ENCODE measurements around the gene COL1A2. TPM values are rescaled to one million over a fixed set of nuclear protein-coding genes. Genes with fewer than 3 reads are reported as not detected.
A peak's percentile ranks its signal among the peaks of the same experiment; 100 is the strongest.

Gene COL1A2
- total RNA-seq, 1 donor from 2014 or later, result 169 TPM

GRCh38 chr7:94396596-94396995 lies 1.9 kb downstream of the COL1A2 start:
- Mint-ChIP-seq H3K36me3 (ENCODE audit: low read depth, unreplicated experiment) (no peaks in the 10 kb centered on the region), H3K27me3 (ENCODE audit: unreplicated experiment) (peaks cover 10% of the 10 kb centered on the region), H3K4me3 (ENCODE audit: unreplicated experiment) (peak overlapping the region; percentile 57), H3K27ac (ENCODE audit: unreplicated experiment) (no peak overlapping the region), H3K4me1 (ENCODE audit: unreplicated experiment) (peaks cover 9% of the 10 kb centered on the region), H3K9me3 (ENCODE audit: unreplicated experiment) (no peaks in the 10 kb centered on the region)
- TF ChIP-seq, protein P1, sequence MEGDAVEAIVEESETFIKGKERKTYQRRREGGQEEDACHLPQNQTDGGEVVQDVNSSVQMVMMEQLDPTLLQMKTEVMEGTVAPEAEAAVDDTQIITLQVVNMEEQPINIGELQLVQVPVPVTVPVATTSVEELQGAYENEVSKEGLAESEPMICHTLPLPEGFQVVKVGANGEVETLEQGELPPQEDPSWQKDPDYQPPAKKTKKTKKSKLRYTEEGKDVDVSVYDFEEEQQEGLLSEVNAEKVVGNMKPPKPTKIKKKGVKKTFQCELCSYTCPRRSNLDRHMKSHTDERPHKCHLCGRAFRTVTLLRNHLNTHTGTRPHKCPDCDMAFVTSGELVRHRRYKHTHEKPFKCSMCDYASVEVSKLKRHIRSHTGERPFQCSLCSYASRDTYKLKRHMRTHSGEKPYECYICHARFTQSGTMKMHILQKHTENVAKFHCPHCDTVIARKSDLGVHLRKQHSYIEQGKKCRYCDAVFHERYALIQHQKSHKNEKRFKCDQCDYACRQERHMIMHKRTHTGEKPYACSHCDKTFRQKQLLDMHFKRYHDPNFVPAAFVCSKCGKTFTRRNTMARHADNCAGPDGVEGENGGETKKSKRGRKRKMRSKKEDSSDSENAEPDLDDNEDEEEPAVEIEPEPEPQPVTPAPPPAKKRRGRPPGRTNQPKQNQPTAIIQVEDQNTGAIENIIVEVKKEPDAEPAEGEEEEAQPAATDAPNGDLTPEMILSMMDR (IDR thresholded peaks at IDR 0.05; ENCODE audit: unreplicated experiment), result no peak
- no peak for DNase-seq (ENCODE audit: low spot score)

DNA sequence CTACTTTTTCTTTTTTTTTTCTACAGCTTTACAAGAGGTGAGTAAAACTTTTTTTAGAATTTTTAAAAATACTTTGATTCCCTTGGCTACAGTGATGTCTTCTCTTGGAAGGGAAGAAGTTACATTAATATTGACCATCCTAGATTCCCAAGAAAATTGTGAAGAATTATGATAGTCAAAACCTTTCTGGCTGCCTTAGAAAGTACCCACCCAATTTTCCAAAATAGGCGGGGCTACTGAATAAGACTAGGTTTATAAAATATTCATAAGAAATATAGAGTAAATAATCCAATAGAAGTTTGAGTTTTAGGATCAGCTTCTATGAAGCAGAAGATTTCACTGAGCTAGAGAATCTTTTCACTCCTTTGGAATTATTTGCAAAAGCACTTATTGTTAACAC lies 3.0 kb downstream of the COL1A2 start:
- Mint-ChIP-seq H3K36me3 (ENCODE audit: low read depth, unreplicated experiment) (no peaks in the 10 kb centered on the region), H3K4me1 (ENCODE audit: unreplicated experiment) (peaks cover 9% of the 10 kb centered on the region), H3K27me3 (ENCODE audit: unreplicated experiment) (peaks cover 10% of the 10 kb centered on the region), H3K9me3 (ENCODE audit: unreplicated experiment) (no peaks in the 10 kb centered on the region), H3K4me3 (ENCODE audit: unreplicated experiment) (no peak overlapping the region), H3K27ac (ENCODE audit: unreplicated experiment) (no peak overlapping the region)
- DNase-seq (ENCODE audit: low spot score), result no peak
- TF ChIP-seq, protein P1 (IDR thresholded peaks at IDR 0.05; ENCODE audit: unreplicated experiment), result no peak

- H3K36me3 Mint-ChIP-seq (ENCODE audit: low read depth, unreplicated experiment), result no peaks in the 10 kb centered on the region
- no peak for DNase-seq (ENCODE audit: low spot score)
- H3K27me3 Mint-ChIP-seq (ENCODE audit: unreplicated experiment), result peaks cover 4% of the 10 kb centered on the region
- H3K9me3 Mint-ChIP-seq (ENCODE audit: unreplicated experiment), result no peaks in the 10 kb centered on the region
- no peak overlapping the region for H3K27ac Mint-ChIP-seq (ENCODE audit: unreplicated experiment)
- H3K4me1 Mint-ChIP-seq (ENCODE audit: unreplicated experiment), result peaks cover 4% of the 10 kb centered on the region
- no peak overlapping the region for H3K4me3 Mint-ChIP-seq (ENCODE audit: unreplicated experiment)
- TF ChIP-seq, protein P1 (IDR thresholded peaks at IDR 0.05; ENCODE audit: unreplicated experiment), result no peak
Measured at GRCh38 chr7:94398841-94399240, 4.1 kb downstream of the COL1A2 start.

GRCh38 chr7:94400022-94400421 lies 5.3 kb downstream of the COL1A2 start:
- no peaks in the 10 kb centered on the region for H3K36me3 Mint-ChIP-seq (ENCODE audit: low read depth, unreplicated experiment)
- DNase-seq (ENCODE audit: low spot score), result no peak
- H3K4me3 Mint-ChIP-seq (ENCODE audit: unreplicated experiment), result no peak overlapping the region
- TF ChIP-seq, protein P1 (IDR thresholded peaks at IDR 0.05; ENCODE audit: unreplicated experiment), result no peak
- peaks cover 1% of the 10 kb centered on the region for H3K27me3 Mint-ChIP-seq (ENCODE audit: unreplicated experiment)
- peaks cover under 1% of the 10 kb centered on the region for H3K4me1 Mint-ChIP-seq (ENCODE audit: unreplicated experiment)
- no peaks in the 10 kb centered on the region for H3K9me3 Mint-ChIP-seq (ENCODE audit: unreplicated experiment)
- H3K27ac Mint-ChIP-seq (ENCODE audit: unreplicated experiment), result no peak overlapping the region

DNA sequence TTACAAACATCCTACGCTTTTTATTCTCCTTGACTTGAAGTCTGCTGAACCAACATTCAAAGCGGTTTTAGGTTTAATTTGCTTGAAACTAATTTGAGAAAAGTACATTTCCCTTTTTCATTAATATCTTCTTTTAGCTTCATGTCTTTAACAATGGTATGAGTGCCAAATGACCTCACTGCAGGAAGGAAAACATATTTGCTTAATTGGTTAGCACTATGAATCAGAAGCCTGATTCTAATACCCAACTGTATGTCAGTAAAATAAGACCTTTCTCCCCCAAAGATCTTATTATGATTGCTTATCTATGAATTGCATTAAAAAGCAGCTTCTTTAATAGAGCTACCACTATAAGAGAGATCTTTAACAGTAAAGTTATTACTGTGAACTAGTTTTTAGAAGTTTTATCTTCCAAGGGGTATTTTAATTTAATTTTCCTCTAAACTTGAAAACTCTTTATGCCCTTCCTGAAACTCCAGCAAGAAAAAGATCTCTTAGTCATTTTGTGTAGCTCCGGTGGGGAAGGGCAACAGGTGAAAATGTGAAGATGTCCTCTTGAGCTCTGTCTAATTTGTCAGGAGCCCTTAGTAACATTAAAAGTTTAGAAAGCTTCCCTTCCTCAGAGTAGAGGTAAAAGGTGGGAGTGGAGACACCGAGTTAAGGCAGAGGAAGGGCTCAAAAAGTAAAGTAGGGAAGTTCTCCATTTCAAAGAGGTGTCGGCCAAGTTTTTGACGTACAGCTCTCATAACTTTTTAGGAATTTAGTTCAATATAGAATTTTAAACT lies 6.1 kb downstream of the COL1A2 start:
- Mint-ChIP-seq H3K27me3 (ENCODE audit: unreplicated experiment) (no peaks in the 10 kb centered on the region), H3K36me3 (ENCODE audit: low read depth, unreplicated experiment) (no peaks in the 10 kb centered on the region), H3K4me1 (ENCODE audit: unreplicated experiment) (no peaks in the 10 kb centered on the region), H3K27ac (ENCODE audit: unreplicated experiment) (no peak overlapping the region), H3K9me3 (ENCODE audit: unreplicated experiment) (no peaks in the 10 kb centered on the region), H3K4me3 (ENCODE audit: unreplicated experiment) (no peak overlapping the region)
- DNase-seq (ENCODE audit: low spot score), result no peak
- TF ChIP-seq, protein P1 (IDR thresholded peaks at IDR 0.05; ENCODE audit: unreplicated experiment), result no peak
